Ectodermal cell (in vitro differentiated cells): Measurements from ENCODE around the gene ELANE. TPM values are rescaled to one million over a fixed set of nuclear protein-coding genes. Genes with fewer than 3 reads are reported as not detected.

Experiments used
- H3K27ac ChIP-seq: 2 replicates; pipeline ENCODE4 v1.7.0; 2013; ENCODE audit warnings: mild to moderate bottlenecking, low read depth, low read length; ENCODE audit not compliant: insufficient read depth, poor library complexity, severe bottlenecking
- H3K27me3 ChIP-seq: 2 replicates; pipeline ENCODE4 v1.7.0; 2013; ENCODE audit warnings: mild to moderate bottlenecking, low read length; ENCODE audit not compliant: insufficient read depth, control insufficient read depth, poor library complexity, severe bottlenecking
- H3K36me3 ChIP-seq: one replicate; pipeline ENCODE4 v1.7.0; 2013; ENCODE audit warnings: low read length; ENCODE audit not compliant: control insufficient read depth, insufficient read depth
- H3K4me1 ChIP-seq: one replicate; pipeline ENCODE4 v1.7.0; 2013; ENCODE audit warnings: low read length; ENCODE audit not compliant: control insufficient read depth, insufficient read depth
- H3K4me3 ChIP-seq: 2 replicates; pipeline ENCODE4 v1.7.0; 2013; ENCODE audit warnings: low read depth, low read length, control low read depth; ENCODE audit not compliant: insufficient read depth
- H3K9me3 ChIP-seq: 2 replicates; pipeline ENCODE4 v1.7.0; 2013; ENCODE audit warnings: mild to moderate bottlenecking, low read length, moderate library complexity; ENCODE audit not compliant: control insufficient read depth
- WGBS, 2 experiments: methylation state at CpG; one replicate each; pipeline ENCODE4 v1.1.7; 2013; ENCODE audit warnings: missing lambda C conversion rate in 2 of 2; 5-methylcytosine and 5-hydroxymethylcytosine counted together
- polyA plus RNA-seq, 4 experiments: library from polyadenylated mRNA; stranded (reverse); fragments of 50-300 nt; gene quantifications; one replicate each; pipeline ENCODE4 v1.2.3, GENCODE V29; 2013

ELANE gene
- not detected for polyA plus RNA-seq (2013, experiment 1 of 4)
- not detected for polyA plus RNA-seq (2013, experiment 2 of 4)
- polyA plus RNA-seq (2013, experiment 3 of 4): not detected
- not detected for polyA plus RNA-seq (2013, experiment 4 of 4)

DNA sequence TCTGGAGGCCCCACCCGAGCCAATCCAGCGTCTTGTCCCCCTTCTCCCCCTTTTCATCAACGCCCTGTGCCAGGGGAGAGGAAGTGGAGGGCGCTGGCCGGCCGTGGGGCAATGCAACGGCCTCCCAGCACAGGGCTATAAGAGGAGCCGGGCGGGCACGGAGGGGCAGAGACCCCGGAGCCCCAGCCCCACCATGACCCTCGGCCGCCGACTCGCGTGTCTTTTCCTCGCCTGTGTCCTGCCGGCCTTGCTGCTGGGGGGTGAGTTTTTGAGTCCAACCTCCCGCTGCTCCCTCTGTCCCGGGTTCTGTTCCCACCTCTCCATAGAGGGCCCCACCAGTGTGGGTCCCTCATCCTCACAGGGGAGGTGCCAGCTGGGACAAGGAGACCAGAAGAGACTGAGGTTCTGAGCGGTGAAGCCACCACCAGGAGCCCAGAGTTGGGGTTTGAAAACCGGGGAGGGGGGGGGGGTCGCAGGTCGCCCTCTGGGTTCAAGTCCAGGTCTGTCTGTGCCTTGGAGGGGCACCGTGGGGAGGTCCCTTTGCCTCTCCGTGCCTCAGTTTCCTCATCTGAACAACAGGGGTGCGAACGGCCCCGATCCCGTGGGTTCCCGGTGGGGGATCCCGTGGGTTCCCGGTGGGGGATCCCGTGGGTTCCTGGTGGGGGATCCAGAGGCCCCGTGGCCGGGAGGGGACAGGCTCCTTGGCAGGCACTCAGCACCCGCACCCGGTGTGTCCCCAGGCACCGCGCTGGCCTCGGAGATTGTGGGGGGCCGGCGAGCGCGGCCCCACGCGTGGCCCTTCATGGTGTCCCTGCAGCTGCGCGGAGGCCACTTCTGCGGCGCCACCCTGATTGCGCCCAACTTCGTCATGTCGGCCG is at the start of gene ELANE:
Gene ELANE (plus strand): TSS at position 168 of the 878 bp plus-strand sequence. CDS start 26 bp downstream, at position 194.
- no peak within 1 kb of the TSS for H3K27ac ChIP-seq
- no peak within 1 kb of the TSS for H3K4me3 ChIP-seq
- 89 to 91% methylated on average over 55 of the region's 55 CpGs for WGBS, 2 experiments
- H3K9me3 ChIP-seq: no peaks in the 10 kb centered on the region
- peaks cover 4% of the 10 kb centered on the region for H3K27me3 ChIP-seq
- H3K4me1 ChIP-seq: no peaks in the 10 kb centered on the region
- H3K36me3 ChIP-seq: no peaks in the 10 kb centered on the region

DNA sequence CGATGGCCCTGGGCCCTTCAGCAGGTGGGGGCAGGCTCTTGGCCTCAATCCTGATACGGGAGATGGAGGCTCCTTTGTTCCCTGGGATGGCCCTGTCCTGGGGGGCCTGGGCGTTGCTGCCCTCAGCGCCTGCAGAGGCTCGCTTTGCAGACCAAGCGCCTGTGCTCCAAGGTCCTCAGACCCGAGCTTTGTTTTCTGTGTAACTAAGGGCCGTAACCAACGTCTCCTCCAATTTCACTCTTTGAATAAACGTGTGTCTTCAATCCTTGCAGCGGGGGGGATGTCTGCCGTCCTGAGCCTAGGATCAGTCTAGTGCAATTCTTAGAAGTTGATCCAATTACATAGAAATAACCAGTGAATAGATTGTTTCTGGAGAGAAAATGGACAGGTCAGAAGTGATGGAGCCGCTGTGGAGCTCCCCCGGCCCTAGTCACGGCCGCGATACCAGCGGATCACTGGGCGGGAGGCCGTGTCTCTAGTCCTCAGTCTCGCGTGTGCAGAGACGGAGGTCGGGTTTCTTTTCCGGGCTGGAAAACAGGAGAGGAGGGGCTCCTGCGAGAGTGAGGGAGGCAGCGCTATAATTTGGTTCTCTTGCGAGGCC is 49.5 kb upstream of the ELANE start:
- H3K27me3 ChIP-seq: no peaks in the 10 kb centered on the region
- no peaks in the 10 kb centered on the region for H3K9me3 ChIP-seq
- H3K36me3 ChIP-seq: peaks cover 44% of the 10 kb centered on the region
- H3K4me3 ChIP-seq: no peak overlapping the region
- H3K27ac ChIP-seq: peak overlapping the region; percentile 9
- WGBS, 2 experiments: 85 to 88% methylated on average over 28 of the region's 28 CpGs
- H3K4me1 ChIP-seq: peaks cover 28% of the 10 kb centered on the region

DNA sequence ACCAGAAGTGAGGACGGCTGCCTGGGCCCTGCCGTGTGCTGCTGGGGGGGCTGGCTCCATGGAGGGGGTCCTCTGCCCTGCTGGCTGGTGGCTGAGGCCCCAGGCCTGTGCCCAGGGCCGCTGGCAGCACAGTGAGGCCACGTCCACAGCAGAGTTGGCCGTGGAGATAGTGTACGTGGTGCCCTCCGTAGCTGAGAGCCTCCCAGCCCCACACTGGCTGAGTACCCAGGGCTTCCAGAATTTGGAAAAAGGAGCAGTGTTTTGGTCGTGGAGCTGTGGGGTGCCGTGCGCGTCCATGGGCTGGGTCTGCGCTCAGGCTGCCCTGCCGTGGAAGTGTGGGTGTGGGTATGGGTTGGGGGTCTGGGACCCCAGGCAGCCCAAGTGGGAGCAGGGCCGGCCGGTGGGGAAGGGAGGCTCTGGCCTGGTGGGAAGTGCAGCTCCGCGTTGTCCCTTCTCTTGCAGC is 49.0 kb upstream of the ELANE start:
- no peaks in the 10 kb centered on the region for H3K27me3 ChIP-seq
- peaks cover 49% of the 10 kb centered on the region for H3K36me3 ChIP-seq
- H3K4me1 ChIP-seq: peaks cover 28% of the 10 kb centered on the region
- no peaks in the 10 kb centered on the region for H3K9me3 ChIP-seq
- H3K27ac ChIP-seq: no peak overlapping the region
- 96% methylated on average over 17 of the region's 17 CpGs for WGBS, 2 experiments
- no peak overlapping the region for H3K4me3 ChIP-seq

DNA sequence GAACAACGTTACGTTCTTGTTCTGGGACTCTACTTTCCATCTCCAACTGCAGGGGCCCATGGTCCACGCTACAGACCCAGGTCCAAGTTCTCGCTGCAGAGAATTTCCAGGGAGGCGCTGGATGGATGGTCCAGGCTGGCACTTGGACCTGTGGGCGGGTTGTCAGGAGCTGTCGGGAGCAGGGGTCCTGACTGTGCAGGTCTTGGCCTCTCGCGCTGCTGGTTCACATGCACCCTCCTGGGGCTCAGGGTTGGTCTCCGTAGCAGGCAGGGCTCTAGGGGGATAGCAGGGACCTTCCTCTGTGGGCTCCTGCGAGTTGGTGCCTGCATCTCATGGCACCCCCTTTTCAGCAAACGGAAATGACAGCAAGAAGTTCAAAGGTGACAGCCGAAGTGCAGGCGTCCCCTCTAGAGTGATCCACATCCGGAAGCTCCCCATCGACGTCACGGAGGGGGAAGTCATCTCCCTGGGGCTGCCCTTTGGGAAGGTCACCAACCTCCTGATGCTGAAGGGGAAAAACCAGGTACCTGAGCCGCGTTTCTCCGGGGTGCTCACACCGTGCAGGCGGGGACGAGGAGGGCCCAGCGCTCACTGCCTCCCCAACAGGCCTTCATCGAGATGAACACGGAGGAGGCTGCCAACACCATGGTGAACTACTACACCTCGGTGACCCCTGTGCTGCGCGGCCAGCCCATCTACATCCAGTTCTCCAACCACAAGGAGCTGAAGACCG is 48.3 kb upstream of the ELANE start:
- H3K4me3 ChIP-seq: no peak overlapping the region
- peaks cover 28% of the 10 kb centered on the region for H3K4me1 ChIP-seq
- no peaks in the 10 kb centered on the region for H3K27me3 ChIP-seq
- 95 to 96% methylated on average over 31 of the region's 31 CpGs for WGBS, 2 experiments
- no peaks in the 10 kb centered on the region for H3K9me3 ChIP-seq
- H3K36me3 ChIP-seq: peaks cover 49% of the 10 kb centered on the region
- H3K27ac ChIP-seq: no peak overlapping the region

DNA sequence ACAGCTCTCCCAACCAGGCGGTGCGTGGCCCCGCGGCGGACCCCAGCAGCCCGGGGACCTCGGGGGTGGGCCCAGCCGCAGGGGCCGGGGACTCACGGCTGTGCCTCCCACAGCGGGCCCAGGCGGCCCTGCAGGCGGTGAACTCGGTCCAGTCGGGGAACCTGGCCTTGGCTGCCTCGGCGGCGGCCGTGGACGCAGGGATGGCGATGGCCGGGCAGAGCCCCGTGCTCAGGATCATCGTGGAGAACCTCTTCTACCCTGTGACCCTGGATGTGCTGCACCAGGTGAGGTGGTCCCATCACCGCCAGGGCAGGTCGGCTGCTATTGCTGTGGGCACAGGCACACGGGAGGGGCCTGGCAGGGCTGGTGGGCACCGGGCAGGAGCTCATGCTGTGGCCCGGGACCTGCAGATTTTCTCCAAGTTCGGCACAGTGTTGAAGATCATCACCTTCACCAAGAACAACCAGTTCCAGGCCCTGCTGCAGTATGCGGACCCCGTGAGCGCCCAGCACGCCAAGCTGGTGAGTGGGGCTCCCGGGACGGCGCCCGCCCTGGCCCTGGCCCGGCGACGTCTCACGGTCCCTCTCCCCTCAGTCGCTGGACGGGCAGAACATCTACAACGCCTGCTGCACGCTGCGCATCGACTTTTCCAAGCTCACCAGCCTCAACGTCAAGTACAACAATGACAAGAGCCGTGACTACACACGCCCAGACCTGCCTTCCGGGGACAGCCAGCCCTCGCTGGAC is 47.5 kb upstream of the ELANE start:
- H3K4me1 ChIP-seq: peaks cover 27% of the 10 kb centered on the region
- H3K27me3 ChIP-seq: no peaks in the 10 kb centered on the region
- H3K36me3 ChIP-seq: peaks cover 55% of the 10 kb centered on the region
- H3K9me3 ChIP-seq: no peaks in the 10 kb centered on the region
- WGBS, 2 experiments: 96 to 97% methylated on average over 53 of the region's 53 CpGs
- H3K27ac ChIP-seq: no peak overlapping the region
- no peak overlapping the region for H3K4me3 ChIP-seq

DNA sequence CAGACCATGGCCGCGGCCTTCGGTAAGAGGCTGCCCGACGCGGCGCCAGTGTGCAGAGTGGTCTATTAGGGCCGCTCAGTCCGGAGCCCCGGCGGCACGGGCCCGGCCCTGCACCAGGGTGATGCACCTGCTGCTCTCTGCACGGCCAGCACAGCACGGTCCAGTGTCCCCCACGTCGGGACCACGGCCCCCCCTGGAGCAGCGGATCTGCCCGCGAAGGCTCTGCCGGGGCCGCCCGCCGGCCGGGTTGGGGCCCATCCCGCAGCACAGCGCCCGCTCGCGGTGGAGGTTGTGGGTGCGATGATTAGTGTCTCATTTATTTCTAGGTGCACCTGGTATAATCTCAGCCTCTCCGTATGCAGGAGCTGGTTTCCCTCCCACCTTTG is 46.9 kb upstream of the ELANE start:
- Histone ChIP-seq H3K9me3 (no peaks in the 10 kb centered on the region), H3K4me1 (peaks cover 21% of the 10 kb centered on the region), H3K36me3 (peaks cover 60% of the 10 kb centered on the region), H3K27ac (no peak overlapping the region), H3K4me3 (no peak overlapping the region), H3K27me3 (no peaks in the 10 kb centered on the region)
- WGBS, 2 experiments: 95 to 96% methylated on average over 33 of the region's 33 CpGs

DNA sequence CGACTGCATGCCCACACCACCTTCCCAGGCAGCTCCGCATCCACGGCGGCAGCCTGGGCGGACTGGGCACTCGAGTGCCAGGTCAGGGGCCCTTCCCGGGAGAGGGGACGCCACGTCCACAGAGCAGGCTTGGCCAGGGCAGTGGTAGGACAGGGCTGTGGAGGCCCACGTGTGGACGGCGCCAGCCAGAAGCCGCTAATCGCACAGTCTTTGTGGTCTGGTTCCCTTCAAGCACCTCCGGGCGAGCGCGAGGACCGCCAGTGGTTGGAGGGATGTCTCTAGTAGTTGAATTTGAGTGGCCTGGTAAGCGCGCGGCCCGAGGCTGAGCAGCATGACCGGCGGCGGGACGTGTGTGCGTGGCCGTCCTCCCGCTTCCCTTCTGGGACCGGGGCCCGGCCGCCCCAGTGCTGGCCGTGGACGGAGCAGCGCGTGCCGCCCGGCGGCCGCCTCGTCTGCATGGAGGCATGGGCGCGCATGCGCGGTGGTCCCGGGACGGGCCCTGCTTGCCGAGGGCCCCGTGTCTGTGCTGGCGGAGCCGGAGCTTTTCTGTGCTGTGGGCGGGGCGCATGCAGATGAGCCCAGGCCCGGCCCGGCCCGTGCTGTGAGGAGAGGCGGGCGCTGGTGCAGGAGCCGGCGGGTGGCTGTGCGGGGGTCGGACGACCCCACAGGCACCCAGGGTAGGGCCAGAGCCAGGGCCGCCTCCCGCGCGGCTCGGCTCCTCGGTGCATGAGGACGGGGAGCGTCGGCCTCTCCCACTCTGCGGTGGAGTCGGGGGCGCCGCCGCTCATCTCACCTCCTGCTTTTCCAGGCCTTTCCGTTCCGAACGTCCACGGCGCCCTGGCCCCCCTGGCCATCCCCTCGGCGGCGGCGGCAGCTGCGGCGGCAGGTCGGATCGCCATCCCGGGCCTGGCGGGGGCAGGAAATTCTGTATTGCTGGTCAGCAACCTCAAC is 46.2 kb upstream of the ELANE start:
- Histone ChIP-seq H3K4me1 (peaks cover 14% of the 10 kb centered on the region), H3K36me3 (peaks cover 64% of the 10 kb centered on the region), H3K27ac (no peak overlapping the region), H3K27me3 (no peaks in the 10 kb centered on the region), H3K9me3 (no peaks in the 10 kb centered on the region), H3K4me3 (no peak overlapping the region)
- WGBS, 2 experiments: 95 to 96% methylated on average over 93 of the region's 93 CpGs

DNA sequence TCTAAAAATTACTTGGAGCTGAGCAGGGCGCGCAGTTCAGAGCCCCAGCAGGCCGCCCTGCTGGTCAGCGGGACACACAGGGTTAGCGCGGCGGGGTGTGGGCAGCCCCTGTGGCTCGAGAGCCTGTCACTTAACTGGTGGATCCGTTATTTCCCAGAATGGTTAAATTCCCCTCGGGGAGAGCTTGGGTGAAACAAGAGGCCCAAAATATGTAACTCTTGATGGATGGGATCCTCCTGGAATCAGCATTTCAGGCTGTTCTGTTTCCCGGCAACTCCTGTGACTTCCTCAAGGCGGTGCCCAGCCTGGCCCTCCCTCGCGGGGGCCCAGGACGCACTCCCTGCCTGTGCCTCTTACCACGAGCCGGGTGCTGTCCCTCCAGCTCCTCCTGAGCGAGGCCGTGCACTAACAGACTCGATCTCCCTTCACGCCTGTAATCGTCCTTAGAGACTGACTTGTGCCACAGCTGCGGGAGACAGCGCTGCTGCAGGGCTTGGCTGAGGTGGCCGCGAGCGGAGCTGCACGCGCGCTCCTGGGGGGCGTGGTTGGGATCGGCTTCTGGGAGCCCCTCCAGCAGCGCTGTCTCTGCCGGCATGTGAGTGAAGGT is 45.2 kb upstream of the ELANE start:
- no peaks in the 10 kb centered on the region for H3K9me3 ChIP-seq
- H3K27ac ChIP-seq: no peak overlapping the region
- peaks cover 4% of the 10 kb centered on the region for H3K4me1 ChIP-seq
- H3K27me3 ChIP-seq: no peaks in the 10 kb centered on the region
- H3K36me3 ChIP-seq: peaks cover 75% of the 10 kb centered on the region
- no peak overlapping the region for H3K4me3 ChIP-seq
- 95 to 96% methylated on average over 34 of the region's 34 CpGs for WGBS, 2 experiments
